HG02642 (cell line): ENCODE data around the gene PCSK9.
"Not testable (repeated sequence)": the region's sequence is repeated elsewhere in the genome, so short reads cannot be mapped to it uniquely, and the experiment has no call there.

Experiments
- ATAC-seq: cut with Tn5 transposase; IDR thresholded peaks from one replicate; pipeline ENCODE4 v1.9.1; 2021; ENCODE audit warnings: mild to moderate bottlenecking; ENCODE audit not compliant: unreplicated experiment, poor library complexity

Gene PCSK9

GRCh38 chr1:55070293-55071164, 31.2 kb downstream of the PCSK9 start:
- ATAC-seq = no peak

GRCh38 chr1:55071477-55071876, 32.1 kb downstream of the PCSK9 start:
- ATAC-seq = no peak

- ATAC-seq = no peak
Measured at GRCh38 chr1:55073187-55073916, 34.0 kb downstream of the PCSK9 start.

- ATAC-seq = no peak
Measured at GRCh38 chr1:55074455-55074854, 35.1 kb downstream of the PCSK9 start.

- ATAC-seq = no peak
Measured at GRCh38 chr1:55076356-55076755, 37.0 kb downstream of the PCSK9 start.

- no peak for ATAC-seq
Measured at GRCh38 chr1:55078470-55078869, 39.1 kb downstream of the PCSK9 start.

- no peak for ATAC-seq
Measured at GRCh38 chr1:55079651-55080050, 40.3 kb downstream of the PCSK9 start.

- no peak for ATAC-seq
Measured at GRCh38 chr1:55081188-55081904, 42.0 kb downstream of the PCSK9 start.

- ATAC-seq = no peak
Measured at GRCh38 chr1:55081905-55082296, 42.6 kb downstream of the PCSK9 start.

- ATAC-seq = no peak
Measured at GRCh38 chr1:55084257-55084656, 44.9 kb downstream of the PCSK9 start.

GRCh38 chr1:55087439-55087838, 48.1 kb downstream of the PCSK9 start:
- ATAC-seq = no peak

- no peak for ATAC-seq
Measured at GRCh38 chr1:55088413-55088812, 49.1 kb downstream of the PCSK9 start.

GRCh38 chr1:55089683-55090082, 50.3 kb downstream of the PCSK9 start:
- ATAC-seq = no peak

- no peak for ATAC-seq
Measured at GRCh38 chr1:55092475-55092874, 53.1 kb downstream of the PCSK9 start.

- no peak for ATAC-seq
Measured at GRCh38 chr1:55095095-55095494, 55.7 kb downstream of the PCSK9 start.

GRCh38 chr1:55103891-55104290, 64.5 kb downstream of the PCSK9 start:
- ATAC-seq = no peak

GRCh38 chr1:55107101-55107500, 67.8 kb downstream of the PCSK9 start:
- ATAC-seq = no peak

- ATAC-seq = not testable (repeated sequence)
Measured at GRCh38 chr1:55109005-55109404, 69.7 kb downstream of the PCSK9 start.
